ENCODE data around the gene CTIF.

CTIF gene

DNA sequence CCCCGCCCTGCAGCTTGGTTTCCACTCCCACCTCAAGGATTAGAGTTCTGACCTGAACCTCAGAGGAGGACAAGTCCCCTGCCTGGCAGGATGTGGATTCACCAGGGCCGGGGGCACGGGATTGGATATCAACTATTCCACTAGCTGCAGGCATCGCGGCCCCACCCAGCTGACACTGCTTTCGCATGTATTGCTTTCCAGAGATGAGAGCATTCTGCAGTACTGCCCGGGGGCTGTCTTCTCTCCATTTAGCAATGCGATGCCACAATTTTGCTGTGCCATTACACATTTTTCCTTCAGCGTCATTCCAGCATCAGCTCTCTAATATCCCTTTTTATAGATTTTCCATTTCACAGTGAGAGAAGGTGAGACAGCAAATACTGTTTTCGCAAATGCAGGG lies 42.0 kb downstream of the CTIF start:
- TF ChIP-seq, protein P1, sequence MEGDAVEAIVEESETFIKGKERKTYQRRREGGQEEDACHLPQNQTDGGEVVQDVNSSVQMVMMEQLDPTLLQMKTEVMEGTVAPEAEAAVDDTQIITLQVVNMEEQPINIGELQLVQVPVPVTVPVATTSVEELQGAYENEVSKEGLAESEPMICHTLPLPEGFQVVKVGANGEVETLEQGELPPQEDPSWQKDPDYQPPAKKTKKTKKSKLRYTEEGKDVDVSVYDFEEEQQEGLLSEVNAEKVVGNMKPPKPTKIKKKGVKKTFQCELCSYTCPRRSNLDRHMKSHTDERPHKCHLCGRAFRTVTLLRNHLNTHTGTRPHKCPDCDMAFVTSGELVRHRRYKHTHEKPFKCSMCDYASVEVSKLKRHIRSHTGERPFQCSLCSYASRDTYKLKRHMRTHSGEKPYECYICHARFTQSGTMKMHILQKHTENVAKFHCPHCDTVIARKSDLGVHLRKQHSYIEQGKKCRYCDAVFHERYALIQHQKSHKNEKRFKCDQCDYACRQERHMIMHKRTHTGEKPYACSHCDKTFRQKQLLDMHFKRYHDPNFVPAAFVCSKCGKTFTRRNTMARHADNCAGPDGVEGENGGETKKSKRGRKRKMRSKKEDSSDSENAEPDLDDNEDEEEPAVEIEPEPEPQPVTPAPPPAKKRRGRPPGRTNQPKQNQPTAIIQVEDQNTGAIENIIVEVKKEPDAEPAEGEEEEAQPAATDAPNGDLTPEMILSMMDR (IDR thresholded peaks at IDR 0.05), result no peak

DNA sequence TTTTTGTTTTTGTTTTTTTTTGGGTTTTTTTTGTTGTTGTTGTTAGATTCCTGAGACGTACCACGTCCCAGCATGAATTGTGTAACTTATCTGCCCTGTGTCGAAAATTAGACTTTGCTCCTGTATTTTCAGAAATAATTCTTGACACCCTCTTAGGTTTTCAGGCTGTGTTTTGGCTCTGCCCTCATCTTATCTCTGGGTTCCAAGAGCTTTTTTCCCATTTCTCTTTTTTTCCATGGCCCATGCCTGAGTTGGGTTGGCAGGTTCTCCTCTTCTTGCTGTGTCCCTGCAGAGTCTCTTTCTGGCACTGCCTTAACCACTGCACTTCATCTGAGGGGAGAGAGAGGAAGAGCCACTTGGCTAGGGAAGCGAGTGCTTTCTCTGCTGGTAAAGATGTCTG lies 42.4 kb downstream of the CTIF start:
- TF ChIP-seq, protein P1 (IDR thresholded peaks at IDR 0.05), result no peak

DNA sequence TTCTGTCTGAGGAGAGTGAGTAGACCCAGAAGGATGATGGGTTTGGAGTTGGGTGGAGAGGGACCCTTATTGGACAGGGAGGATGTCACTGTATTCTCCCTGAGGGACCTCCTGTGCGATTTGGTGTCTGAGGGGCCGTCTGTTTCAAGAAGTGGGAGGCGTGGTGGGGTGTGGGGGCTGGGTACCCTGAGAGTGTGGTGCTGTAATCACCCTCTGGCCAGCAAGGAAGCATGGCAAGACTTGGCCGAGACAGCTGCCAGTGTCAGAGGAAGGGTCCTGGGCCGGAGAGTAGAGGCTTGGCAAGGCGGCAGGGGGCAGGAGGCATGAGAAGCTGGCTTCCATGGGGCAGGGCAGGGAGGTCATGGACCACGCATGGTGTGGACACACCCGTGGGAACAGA lies 43.1 kb downstream of the CTIF start:
- TF ChIP-seq, protein P1 (IDR thresholded peaks at IDR 0.05), result no peak

DNA sequence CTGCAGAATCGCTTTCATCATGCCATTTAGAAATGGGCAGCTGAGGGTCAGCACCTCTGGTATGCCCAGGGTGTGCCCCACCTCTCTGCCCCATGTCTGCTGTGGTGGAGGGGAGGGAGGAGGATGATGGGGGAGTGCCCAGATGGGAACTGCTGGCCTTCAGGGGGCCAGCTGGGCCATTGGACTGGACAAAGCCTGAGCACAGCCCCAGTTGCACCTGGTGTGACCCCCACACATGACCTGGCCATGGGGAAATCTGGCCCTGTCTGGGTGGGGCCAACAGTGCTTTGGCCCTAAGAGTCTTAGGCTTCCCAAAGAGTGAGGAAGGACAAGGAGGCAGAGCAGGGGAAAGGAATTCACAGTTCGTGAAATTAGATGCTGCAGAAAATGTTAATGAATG lies 44.1 kb downstream of the CTIF start:
- TF ChIP-seq, protein P1 (IDR thresholded peaks at IDR 0.05), result no peak

DNA sequence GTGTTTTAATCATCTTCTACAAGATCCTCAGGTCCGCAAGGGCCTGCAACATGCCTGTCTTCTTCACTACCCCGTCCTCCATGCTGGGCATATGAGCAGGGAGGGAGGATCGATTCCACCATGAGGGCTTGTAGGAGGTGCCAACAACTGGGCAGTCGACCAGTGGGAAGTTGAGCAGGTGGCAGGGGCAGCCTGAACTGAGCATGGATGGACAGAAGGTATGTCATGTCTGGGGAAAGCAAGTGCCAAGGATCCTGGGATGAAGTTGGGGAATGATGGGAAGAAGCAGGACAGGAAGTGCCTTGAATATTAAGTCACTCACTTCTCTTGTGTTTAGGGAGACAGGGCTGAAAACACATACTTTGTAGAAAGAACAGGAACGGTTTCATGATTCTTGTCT lies 44.7 kb downstream of the CTIF start:
- TF ChIP-seq, protein P1 (IDR thresholded peaks at IDR 0.05), result no peak

DNA sequence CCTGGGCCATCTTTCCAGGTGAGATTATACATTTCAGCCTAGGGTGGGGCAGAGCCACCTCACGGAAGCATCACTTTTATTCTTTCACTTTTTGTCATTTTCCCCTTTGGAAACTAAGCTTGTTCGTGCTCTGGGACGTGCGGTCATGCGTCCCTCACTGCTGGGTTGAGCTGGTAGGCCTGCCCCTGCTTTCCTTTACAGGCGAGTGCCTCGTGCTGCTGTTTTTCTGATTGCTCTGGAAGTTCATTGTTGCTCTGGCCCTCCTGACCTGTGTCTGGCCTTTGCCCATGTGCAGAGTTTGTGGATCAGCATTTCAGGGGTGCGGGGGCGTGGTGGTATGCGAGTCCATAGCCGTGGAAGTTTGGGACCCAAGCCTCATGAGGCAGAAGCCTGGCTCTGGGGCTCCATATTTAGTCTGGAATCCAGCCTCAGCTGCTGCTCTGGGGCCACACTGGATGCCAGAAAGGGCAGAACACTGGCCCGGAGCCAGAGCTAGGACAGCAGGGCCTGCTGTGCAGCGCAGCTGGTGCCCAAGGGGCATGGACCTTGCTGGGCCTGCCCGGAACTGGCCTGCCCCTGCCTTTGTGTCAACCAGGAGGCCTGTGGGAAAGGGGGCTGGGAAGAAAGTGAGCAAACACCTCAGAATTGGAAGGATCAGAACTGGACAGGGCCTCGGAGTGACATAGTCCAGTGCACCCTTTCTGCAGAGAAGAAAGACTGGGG lies 51.1 kb downstream of the CTIF start:
- TF ChIP-seq, protein P1 (IDR thresholded peaks at IDR 0.05), result no peak

DNA sequence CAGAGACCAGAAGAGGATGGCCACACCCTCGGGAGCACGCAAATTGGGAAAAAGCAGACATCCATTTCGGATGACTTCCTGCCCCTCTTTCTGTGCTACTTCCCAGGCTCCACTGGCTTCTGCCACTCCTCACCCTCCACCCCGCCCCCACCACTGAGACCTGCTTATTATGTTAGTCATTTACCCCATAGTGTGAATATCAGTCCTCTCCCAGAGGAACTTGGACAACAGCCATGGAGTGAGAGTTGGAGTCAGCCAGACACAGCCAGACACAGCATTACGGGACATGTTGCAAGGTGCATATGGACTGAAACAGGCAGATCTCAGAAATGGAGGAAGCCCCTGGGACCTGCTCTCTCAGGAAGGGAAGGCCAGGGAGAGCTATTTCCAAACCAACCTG lies 51.8 kb downstream of the CTIF start:
- TF ChIP-seq, protein P1 (IDR thresholded peaks at IDR 0.05), result no peak

All from LNCAP (cell line).